Measurements from ENCODE around the gene RGS6. TPM values are rescaled to one million over a fixed set of nuclear protein-coding genes. Genes with fewer than 3 reads are reported as not detected.

Gene RGS6
- total and polyA plus RNA-seq, 2 experiments from 2014 or later: 0.86 to 0.95 TPM

DNA sequence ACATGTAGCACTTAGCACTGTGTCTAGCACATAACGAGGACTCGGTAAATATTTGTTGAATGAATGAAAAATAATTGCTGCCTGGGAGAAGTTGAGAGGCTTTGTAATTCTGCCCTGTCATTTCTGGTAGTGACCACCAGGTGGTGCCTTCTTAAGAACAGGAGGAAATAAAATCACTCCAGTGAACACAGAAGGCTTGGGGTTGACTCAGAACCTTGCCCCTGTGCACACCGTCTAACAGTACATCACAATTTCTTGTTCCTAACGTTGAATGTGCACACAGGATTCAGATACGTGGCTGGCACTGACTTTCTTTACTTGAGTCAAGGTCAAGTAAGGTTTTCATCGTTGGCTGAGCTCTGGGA lies 91.8 kb downstream of the RGS6 start:
- peak; percentile 25 to 62 for DNase-seq (ENCODE audit: low read depth in 1 of 2, low spot score in 1 of 2)
- H3K4me3 ChIP-seq: no peak overlapping the region
- no peaks in the 10 kb centered on the region for H3K9me3 ChIP-seq (ENCODE audit: low read depth)
- peak; percentile 22 for TF ChIP-seq CTCF (IDR thresholded peaks at IDR 0.05; ENCODE audit: low read depth, low read length)
- H3K4me1 ChIP-seq (ENCODE audit: low read depth): no peaks in the 10 kb centered on the region
- H3K27ac ChIP-seq: no peak overlapping the region
- H3K27me3 ChIP-seq: no peaks in the 10 kb centered on the region
- no peaks in the 10 kb centered on the region for H3K36me3 ChIP-seq

GRCh38 chr14:72024504-72024903 lies 92.3 kb downstream of the RGS6 start:
- Histone ChIP-seq H3K27me3 (no peaks in the 10 kb centered on the region), H3K9me3 (ENCODE audit: low read depth) (no peaks in the 10 kb centered on the region), H3K36me3 (no peaks in the 10 kb centered on the region), H3K4me1 (ENCODE audit: low read depth) (no peaks in the 10 kb centered on the region), H3K4me3 (no peak overlapping the region), H3K27ac (no peak overlapping the region)
- no peak for TF ChIP-seq CTCF (IDR thresholded peaks at IDR 0.05; ENCODE audit: low read depth, low read length)
- no peak for DNase-seq (ENCODE audit: low read depth in 1 of 2, low spot score in 1 of 2)

DNA sequence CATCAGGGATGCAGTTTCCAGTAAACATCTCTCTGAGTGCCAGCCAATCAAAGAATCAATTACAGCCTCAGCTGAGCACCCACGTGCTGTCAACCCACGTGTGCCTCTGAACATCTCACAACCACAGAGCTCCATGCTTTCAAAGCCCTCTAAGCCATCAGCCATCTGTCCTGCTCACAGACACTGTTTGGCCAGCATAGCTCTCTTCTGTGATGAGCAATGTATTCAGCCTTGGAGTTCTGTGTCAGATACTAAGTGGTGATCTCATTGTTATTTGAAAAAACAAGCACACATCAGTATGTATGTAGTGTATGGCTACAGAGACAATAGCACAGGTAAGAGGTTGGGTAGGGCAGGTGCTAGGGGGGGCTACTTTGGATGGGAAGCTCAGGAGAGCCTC lies 94.3 kb downstream of the RGS6 start:
- Histone ChIP-seq H3K36me3 (no peaks in the 10 kb centered on the region), H3K9me3 (ENCODE audit: low read depth) (no peaks in the 10 kb centered on the region), H3K27me3 (no peaks in the 10 kb centered on the region), H3K4me1 (ENCODE audit: low read depth) (no peaks in the 10 kb centered on the region), H3K4me3 (no peak overlapping the region), H3K27ac (no peak overlapping the region)
- TF ChIP-seq CTCF (IDR thresholded peaks at IDR 0.05; ENCODE audit: low read depth, low read length): no peak
- DNase-seq (ENCODE audit: low read depth in 1 of 2, low spot score in 1 of 2): no peak

GRCh38 chr14:72027061-72027460 lies 94.8 kb downstream of the RGS6 start:
- Histone ChIP-seq H3K4me3 (no peak overlapping the region), H3K27ac (no peak overlapping the region), H3K9me3 (ENCODE audit: low read depth) (no peaks in the 10 kb centered on the region), H3K4me1 (ENCODE audit: low read depth) (no peaks in the 10 kb centered on the region), H3K27me3 (no peaks in the 10 kb centered on the region), H3K36me3 (no peaks in the 10 kb centered on the region)
- DNase-seq (ENCODE audit: low read depth in 1 of 2, low spot score in 1 of 2): no peak
- TF ChIP-seq CTCF (IDR thresholded peaks at IDR 0.05; ENCODE audit: low read depth, low read length): no peak

DNA sequence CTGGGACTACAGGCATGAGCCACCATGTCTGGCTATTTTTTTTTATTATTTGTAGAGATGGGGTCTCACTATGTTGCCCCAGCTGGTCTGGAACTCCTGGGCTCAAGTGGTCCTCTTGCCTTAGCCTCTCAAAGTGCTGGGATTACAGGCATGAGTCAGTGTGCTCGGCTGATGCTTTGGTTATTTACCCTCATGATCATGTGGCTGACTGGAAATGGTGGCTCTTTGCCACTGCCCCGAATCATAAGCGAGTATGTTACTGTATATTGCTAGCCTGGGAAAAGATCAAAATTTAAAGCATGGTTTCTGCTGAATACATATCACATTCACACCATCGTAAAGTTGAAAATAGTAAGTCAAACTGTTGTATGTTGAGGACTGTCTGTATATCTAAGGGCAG lies 101.1 kb downstream of the RGS6 start:
- no peaks in the 10 kb centered on the region for H3K27me3 ChIP-seq
- no peak for DNase-seq (ENCODE audit: low read depth in 1 of 2, low spot score in 1 of 2)
- no peak for TF ChIP-seq CTCF (IDR thresholded peaks at IDR 0.05; ENCODE audit: low read depth, low read length)
- no peaks in the 10 kb centered on the region for H3K9me3 ChIP-seq (ENCODE audit: low read depth)
- H3K27ac ChIP-seq: no peak overlapping the region
- H3K4me3 ChIP-seq: no peak overlapping the region
- H3K36me3 ChIP-seq: no peaks in the 10 kb centered on the region
- H3K4me1 ChIP-seq (ENCODE audit: low read depth): no peaks in the 10 kb centered on the region

GRCh38 chr14:72040528-72040927 lies 108.3 kb downstream of the RGS6 start:
- DNase-seq (ENCODE audit: low read depth in 1 of 2, low spot score in 1 of 2): no peak
- Histone ChIP-seq H3K27ac (no peak overlapping the region), H3K4me3 (no peak overlapping the region), H3K27me3 (no peaks in the 10 kb centered on the region), H3K9me3 (ENCODE audit: low read depth) (no peaks in the 10 kb centered on the region), H3K36me3 (no peaks in the 10 kb centered on the region), H3K4me1 (ENCODE audit: low read depth) (no peaks in the 10 kb centered on the region)
- no peak for TF ChIP-seq CTCF (IDR thresholded peaks at IDR 0.05; ENCODE audit: low read depth, low read length)

Measured in cardiac muscle cell (in vitro differentiated cells and primary cell).